ENCODE data around the gene MYOM1. TPM values are rescaled to one million over a fixed set of nuclear protein-coding genes. Genes with fewer than 3 reads are reported as not detected.
"Not testable (repeated sequence)": the region's sequence is repeated elsewhere in the genome, so short reads cannot be mapped to it uniquely, and the experiment has no call there.

The MYOM1 gene
- polyA plus RNA-seq, 1 donor from 2014 or later = 2.4 TPM

GRCh38 chr18:3042379-3042778 lies 177.4 kb downstream of the MYOM1 start:
- Mint-ChIP-seq H3K27me3 (peaks cover 3% of the 10 kb centered on the region), H3K9me3 (no peaks in the 10 kb centered on the region), H3K4me3 (no peak overlapping the region), H3K4me1 (peaks cover 4 to 11% (median 8%) of the 10 kb centered on the region in 3 donors), H3K36me3 (no peaks in the 10 kb centered on the region), H3K27ac (no peak overlapping the region)

- H3K27me3 Mint-ChIP-seq = peaks cover 3% of the 10 kb centered on the region
- no peaks in the 10 kb centered on the region for H3K36me3 Mint-ChIP-seq
- no peak overlapping the region for H3K27ac Mint-ChIP-seq
- H3K4me1 Mint-ChIP-seq = peaks cover 6 to 12% (median 10%) of the 10 kb centered on the region in 3 donors
- H3K4me3 Mint-ChIP-seq = no peak overlapping the region
- H3K9me3 Mint-ChIP-seq = no peaks in the 10 kb centered on the region
Observed at GRCh38 chr18:3041843-3042242, 177.9 kb downstream of the MYOM1 start.

DNA sequence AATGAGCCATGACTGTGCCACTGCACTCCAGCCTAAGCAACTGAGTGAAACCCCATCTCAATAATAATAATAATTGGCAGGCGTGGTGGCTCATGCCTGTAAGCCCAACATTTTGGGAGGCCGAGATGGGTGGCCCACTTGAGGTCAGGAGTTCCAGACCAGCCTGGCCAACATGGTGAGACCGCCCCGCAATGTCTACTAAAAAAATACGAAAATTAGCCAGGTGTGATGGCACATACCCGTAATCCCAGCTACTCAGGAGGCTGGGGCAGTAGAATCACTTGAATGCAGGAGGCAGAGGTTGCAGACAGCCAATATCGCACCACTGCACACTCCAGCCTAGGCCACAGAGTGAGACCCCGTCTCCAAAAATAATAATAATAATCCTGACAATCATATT lies 178.9 kb downstream of the MYOM1 start:
- Mint-ChIP-seq H3K36me3 (no peaks in the 10 kb centered on the region), H3K27me3 (no peaks in the 10 kb centered on the region), H3K4me3 (no peak overlapping the region), H3K27ac (no peak overlapping the region), H3K4me1 (peaks cover 6 to 14% (median 10%) of the 10 kb centered on the region in 3 donors), H3K9me3 (no peaks in the 10 kb centered on the region)

GRCh38 chr18:3040173-3040572 lies 179.6 kb downstream of the MYOM1 start:
- Mint-ChIP-seq H3K36me3 (no peaks in the 10 kb centered on the region), H3K4me1 (peaks cover 6 to 15% (median 11%) of the 10 kb centered on the region in 3 donors), H3K27me3 (no peaks in the 10 kb centered on the region), H3K4me3 (no peak overlapping the region), H3K9me3 (no peaks in the 10 kb centered on the region), H3K27ac (no peak overlapping the region)

- Mint-ChIP-seq H3K9me3 (peaks cover 0 to 1% (median 0%) of the 10 kb centered on the region in 3 donors), H3K27ac (peak overlapping the region in 2 of 3 donors; percentile 11 to 23), H3K4me1 (peaks cover 6 to 15% (median 13%) of the 10 kb centered on the region in 3 donors), H3K4me3 (peak overlapping the region in 2 of 4 donors; percentile 20 to 82), H3K27me3 (no peaks in the 10 kb centered on the region), H3K36me3 (no peaks in the 10 kb centered on the region)
Observed at GRCh38 chr18:3037423-3037915, 182.3 kb downstream of the MYOM1 start.

- peaks cover 6 to 15% (median 13%) of the 10 kb centered on the region in 3 donors for H3K4me1 Mint-ChIP-seq
- H3K27me3 Mint-ChIP-seq = peaks cover 5% of the 10 kb centered on the region
- peak overlapping the region in 1 of 3 donors; percentile 39 for H3K27ac Mint-ChIP-seq
- H3K36me3 Mint-ChIP-seq = no peaks in the 10 kb centered on the region
- peaks cover 0 to 3% (median 0%) of the 10 kb centered on the region in 3 donors for H3K9me3 Mint-ChIP-seq
- no peak overlapping the region for H3K4me3 Mint-ChIP-seq
Observed at GRCh38 chr18:3036108-3036507, 183.7 kb downstream of the MYOM1 start.

GRCh38 chr18:3035635-3036034 lies 184.1 kb downstream of the MYOM1 start:
- H3K36me3 Mint-ChIP-seq = no peaks in the 10 kb centered on the region
- peaks cover 6 to 15% (median 13%) of the 10 kb centered on the region in 3 donors for H3K4me1 Mint-ChIP-seq
- peaks cover 0 to 3% (median 0%) of the 10 kb centered on the region in 3 donors for H3K9me3 Mint-ChIP-seq
- H3K27ac Mint-ChIP-seq = peak overlapping the region in 1 of 3 donors; percentile 39
- peaks cover 5% of the 10 kb centered on the region for H3K27me3 Mint-ChIP-seq
- H3K4me3 Mint-ChIP-seq = no peak overlapping the region

DNA sequence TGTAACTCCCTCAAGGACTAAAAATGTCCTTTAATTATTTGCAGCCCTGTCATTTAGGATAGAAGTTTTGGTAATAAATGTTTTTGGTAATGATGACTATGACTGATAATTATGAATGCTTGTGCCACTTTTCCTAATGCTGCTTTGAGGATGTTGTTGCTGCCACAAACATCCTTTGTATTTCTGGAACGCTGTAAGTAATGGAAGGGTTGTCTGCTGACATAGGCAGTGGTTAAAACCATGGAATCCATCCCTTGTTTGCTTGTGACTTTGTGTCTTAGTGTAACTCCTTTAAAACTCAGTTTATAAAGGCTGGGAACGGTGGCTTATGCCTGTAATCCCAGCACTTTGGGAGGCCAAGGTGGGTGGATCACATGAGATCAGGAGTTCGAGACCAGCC lies 187.0 kb downstream of the MYOM1 start:
- peaks cover 5% of the 10 kb centered on the region for H3K27me3 Mint-ChIP-seq
- peaks cover 1% of the 10 kb centered on the region for H3K36me3 Mint-ChIP-seq
- H3K4me3 Mint-ChIP-seq = no peak overlapping the region
- H3K4me1 Mint-ChIP-seq = peaks cover 5 to 11% (median 9%) of the 10 kb centered on the region in 3 donors
- H3K9me3 Mint-ChIP-seq = peaks cover 0 to 3% (median 0%) of the 10 kb centered on the region in 3 donors
- H3K27ac Mint-ChIP-seq = no peak overlapping the region

- Mint-ChIP-seq H3K27ac (no peak overlapping the region), H3K4me1 (peaks cover 0 to 3% (median 0%) of the 10 kb centered on the region in 3 donors), H3K9me3 (peaks cover 0 to 2% (median 0%) of the 10 kb centered on the region in 3 donors), H3K4me3 (no peak overlapping the region), H3K36me3 (peaks cover 1% of the 10 kb centered on the region), H3K27me3 (peaks cover 5% of the 10 kb centered on the region)
Observed at GRCh38 chr18:3029215-3029952, 190.4 kb downstream of the MYOM1 start.

DNA sequence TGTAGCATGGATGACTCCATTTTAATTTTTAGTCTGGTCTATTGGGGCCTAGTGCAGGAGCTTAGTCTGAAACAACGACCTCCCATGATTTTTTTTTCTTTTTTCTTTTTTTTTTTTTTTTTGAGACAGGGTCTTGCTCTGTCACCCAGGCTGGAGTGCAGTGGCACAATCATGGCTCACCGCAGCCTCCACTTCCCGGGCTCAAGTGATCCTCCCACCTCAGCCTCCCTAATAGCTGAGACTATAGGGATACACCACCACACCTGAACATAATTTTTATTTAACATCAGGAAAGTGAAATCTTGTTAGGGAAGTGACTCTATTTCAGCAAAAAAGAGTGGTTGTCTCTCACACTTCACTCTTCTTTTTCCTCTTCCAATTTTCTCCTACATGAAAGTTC lies 191.7 kb downstream of the MYOM1 start:
- H3K27ac Mint-ChIP-seq, H3K36me3 Mint-ChIP-seq, H3K27me3 Mint-ChIP-seq, H3K4me1 Mint-ChIP-seq, H3K4me3 Mint-ChIP-seq, H3K9me3 Mint-ChIP-seq: not testable (repeated sequence)

GRCh38 chr18:3027370-3027891 lies 192.3 kb downstream of the MYOM1 start:
- peaks cover 1% of the 10 kb centered on the region for H3K36me3 Mint-ChIP-seq
- H3K4me3 Mint-ChIP-seq = no peak overlapping the region
- H3K4me1 Mint-ChIP-seq = peaks cover 0 to 3% (median 0%) of the 10 kb centered on the region in 3 donors
- H3K27ac Mint-ChIP-seq = no peak overlapping the region
- H3K9me3 Mint-ChIP-seq = peaks cover 0 to 2% (median 0%) of the 10 kb centered on the region in 3 donors
- peaks cover 5% of the 10 kb centered on the region for H3K27me3 Mint-ChIP-seq

- H3K27ac Mint-ChIP-seq = peak overlapping the region in 1 of 3 donors; percentile 51
- H3K9me3 Mint-ChIP-seq = no peaks in the 10 kb centered on the region
- no peak overlapping the region for H3K4me3 Mint-ChIP-seq
- H3K4me1 Mint-ChIP-seq = no peaks in the 10 kb centered on the region
- H3K36me3 Mint-ChIP-seq = peaks cover 1% of the 10 kb centered on the region
- H3K27me3 Mint-ChIP-seq = no peaks in the 10 kb centered on the region
Observed at GRCh38 chr18:3025544-3025943, 194.2 kb downstream of the MYOM1 start.

GRCh38 chr18:3023603-3024002 lies 196.2 kb downstream of the MYOM1 start:
- H3K9me3 Mint-ChIP-seq, H3K4me3 Mint-ChIP-seq, H3K4me1 Mint-ChIP-seq, H3K27me3 Mint-ChIP-seq, H3K27ac Mint-ChIP-seq, H3K36me3 Mint-ChIP-seq: not testable (repeated sequence)

All from IgD-negative memory B cell (primary cell).